ENCODE data around the gene IRS2. TPM values are rescaled to one million over a fixed set of nuclear protein-coding genes. Genes with fewer than 3 reads are reported as not detected.

The IRS2 gene
- total RNA-seq, 2 donors from 2014 or later, result 47.8 to 59.8 TPM

- DNase-seq (ENCODE audit: low spot score) (no peak), ATAC-seq (ENCODE audit: insufficient number of reproducible peaks, low FRiP score, low read depth) (no peak)
- Histone ChIP-seq H3K36me3 (no peaks in the 10 kb centered on the region), H3K27me3 (replicated peaks; ENCODE audit: insufficient read depth) (no peaks in the 10 kb centered on the region), H3K27ac (no peak overlapping the region), H3K4me3 (no peak overlapping the region), H3K4me1 (ENCODE audit: control insufficient read depth in 1 of 2, low read depth in 2 of 2) (no peaks in the 10 kb centered on the region), H3K9me3 (no peaks in the 10 kb centered on the region)
- no peak for TF ChIP-seq CTCF (IDR thresholded peaks at IDR 0.05)
Measured at GRCh38 chr13:109718726-109719125, 67.7 kb downstream of the IRS2 start.

GRCh38 chr13:109717686-109718085 is 68.7 kb downstream of the IRS2 start:
- no peak for DNase-seq (ENCODE audit: low spot score)
- H3K9me3 ChIP-seq, result no peaks in the 10 kb centered on the region
- no peaks in the 10 kb centered on the region for H3K4me1 ChIP-seq (ENCODE audit: control insufficient read depth in 1 of 2, low read depth in 2 of 2)
- H3K27ac ChIP-seq, result no peak overlapping the region
- ATAC-seq (ENCODE audit: insufficient number of reproducible peaks, low FRiP score, low read depth), result no peak
- H3K36me3 ChIP-seq, result no peaks in the 10 kb centered on the region
- H3K4me3 ChIP-seq, result no peak overlapping the region
- no peak for TF ChIP-seq CTCF (IDR thresholded peaks at IDR 0.05)
- H3K27me3 ChIP-seq (replicated peaks; ENCODE audit: insufficient read depth), result no peaks in the 10 kb centered on the region

GRCh38 chr13:109715902-109716301 is 70.5 kb downstream of the IRS2 start:
- H3K27ac ChIP-seq, result no peak overlapping the region
- no peak for DNase-seq (ENCODE audit: low spot score)
- H3K9me3 ChIP-seq, result no peaks in the 10 kb centered on the region
- TF ChIP-seq CTCF (IDR thresholded peaks at IDR 0.05), result no peak
- H3K27me3 ChIP-seq (replicated peaks; ENCODE audit: insufficient read depth), result no peaks in the 10 kb centered on the region
- no peak overlapping the region for H3K4me3 ChIP-seq
- ATAC-seq (ENCODE audit: insufficient number of reproducible peaks, low FRiP score, low read depth), result no peak
- no peaks in the 10 kb centered on the region for H3K4me1 ChIP-seq (ENCODE audit: control insufficient read depth in 1 of 2, low read depth in 2 of 2)
- H3K36me3 ChIP-seq, result no peaks in the 10 kb centered on the region

- no peak for DNase-seq (ENCODE audit: low spot score)
- TF ChIP-seq CTCF (IDR thresholded peaks at IDR 0.05), result no peak
- Histone ChIP-seq H3K4me1 (ENCODE audit: control insufficient read depth in 1 of 2, low read depth in 2 of 2) (no peaks in the 10 kb centered on the region), H3K9me3 (no peaks in the 10 kb centered on the region), H3K27ac (no peak overlapping the region), H3K27me3 (replicated peaks; ENCODE audit: insufficient read depth) (no peaks in the 10 kb centered on the region), H3K36me3 (no peaks in the 10 kb centered on the region), H3K4me3 (no peak overlapping the region)
- ATAC-seq (ENCODE audit: insufficient number of reproducible peaks, low FRiP score, low read depth), result no peak
Measured at GRCh38 chr13:109713681-109714080, 72.7 kb downstream of the IRS2 start.

- no peak overlapping the region for H3K27ac ChIP-seq
- ATAC-seq (ENCODE audit: insufficient number of reproducible peaks, low FRiP score, low read depth) (no peak), DNase-seq (ENCODE audit: low spot score) (no peak)
- no peaks in the 10 kb centered on the region for H3K36me3 ChIP-seq
- no peaks in the 10 kb centered on the region for H3K27me3 ChIP-seq (replicated peaks; ENCODE audit: insufficient read depth)
- TF ChIP-seq CTCF (IDR thresholded peaks at IDR 0.05), result no peak
- H3K4me1 ChIP-seq (ENCODE audit: control insufficient read depth in 1 of 2, low read depth in 2 of 2), result no peaks in the 10 kb centered on the region
- H3K9me3 ChIP-seq, result no peaks in the 10 kb centered on the region
- H3K4me3 ChIP-seq, result no peak overlapping the region
Measured at GRCh38 chr13:109712124-109712722, 74.2 kb downstream of the IRS2 start.

Data from thoracic aorta (tissue), 2 donors.